NCI-H1092 treated with DMSO at 0.1 percent for 48 hours (cell line): ENCODE data around the gene PRPF19.

ENCODE experiments used
- DNase-seq: peaks from one replicate; lab custom pipeline; 2025; lab: John Stamatoyannopoulos, UW

The PRPF19 gene

DNA sequence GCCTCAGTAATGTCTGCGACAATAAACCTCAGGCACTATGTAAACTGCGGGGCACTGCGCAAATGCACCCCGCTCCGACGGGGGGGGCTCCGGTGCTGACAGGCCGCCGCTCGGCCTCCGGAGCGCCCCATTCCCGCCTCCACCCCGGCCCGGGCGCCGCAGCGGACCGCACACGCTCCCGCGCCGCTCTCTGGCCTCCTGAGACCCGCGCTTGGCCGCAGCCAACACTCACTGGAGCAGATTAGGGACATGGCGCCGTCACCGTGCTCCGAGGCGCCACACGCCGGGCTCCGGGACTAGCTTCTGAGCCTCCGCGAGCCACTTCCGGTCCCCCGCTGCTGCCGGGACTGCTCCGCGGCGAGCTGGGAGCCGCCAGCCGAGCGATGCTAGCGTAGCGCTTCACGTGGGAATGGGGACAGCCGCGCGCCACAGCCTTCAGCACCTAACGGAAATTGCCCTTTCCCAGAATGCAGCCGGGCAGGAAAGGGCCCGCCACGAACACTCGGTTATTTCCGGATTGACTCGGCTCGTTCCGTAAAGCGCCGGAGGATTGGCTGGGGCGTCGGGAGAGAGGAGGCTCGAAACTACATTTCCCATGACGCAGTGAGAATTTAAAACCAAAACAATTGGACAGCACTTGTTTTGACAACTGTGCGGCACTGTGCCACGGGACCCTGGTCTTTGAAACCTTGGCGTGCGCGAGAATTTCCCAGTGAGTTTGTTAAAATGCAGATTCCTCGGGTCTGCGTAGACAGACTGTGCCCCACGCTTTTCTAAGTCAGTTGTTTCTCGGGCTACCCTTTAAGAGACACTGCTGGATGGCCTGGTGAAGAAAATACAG is at the start of gene PRPF19:
Gene PRPF19, minus strand, starts transcription at position 454 of the 841 bp plus-strand sequence. Its CDS starts 203 bp downstream, at position 251.
- DNase-seq = peak; percentile 97

DNA sequence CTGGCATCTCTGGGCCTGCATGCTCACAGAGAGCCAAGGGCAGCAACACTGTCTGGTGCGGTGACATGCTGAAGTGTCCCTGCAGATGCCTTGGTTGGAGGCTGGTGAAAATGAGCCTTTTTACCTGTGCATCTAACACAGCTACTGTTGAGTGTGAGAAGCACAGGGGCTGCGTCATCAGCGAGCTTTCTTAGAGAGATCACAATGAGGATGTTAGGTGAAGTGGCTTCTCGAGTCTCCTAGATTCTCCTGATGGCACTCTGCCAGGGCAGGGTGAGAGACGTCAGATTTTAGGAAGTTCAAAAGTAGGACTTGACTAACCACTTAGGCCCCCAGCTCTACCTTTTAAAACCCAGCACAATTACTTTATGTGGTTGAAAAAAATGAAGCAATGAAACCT is 49.2 kb upstream of the PRPF19 start:
- DNase-seq = no peak

DNA sequence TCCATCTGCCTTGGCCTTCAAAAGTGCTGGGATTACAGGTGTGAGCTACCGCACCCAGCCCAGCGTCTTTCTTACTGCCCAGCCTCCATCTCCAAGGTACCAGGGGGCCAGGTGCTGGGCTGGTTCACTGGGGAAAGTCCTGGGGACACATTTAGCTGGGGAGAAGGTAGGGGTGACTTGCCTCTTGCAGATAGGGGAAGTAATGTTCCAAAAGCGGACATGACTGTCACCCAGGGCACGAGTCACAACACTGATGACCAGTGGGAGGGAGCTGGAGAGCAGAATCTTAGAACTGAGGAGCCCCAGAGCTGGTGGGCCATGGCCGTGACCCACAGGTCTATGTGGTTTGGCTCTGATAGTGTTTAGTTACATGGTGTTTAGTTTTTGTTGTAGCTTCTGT is 48.0 kb upstream of the PRPF19 start:
- DNase-seq = no peak

DNA sequence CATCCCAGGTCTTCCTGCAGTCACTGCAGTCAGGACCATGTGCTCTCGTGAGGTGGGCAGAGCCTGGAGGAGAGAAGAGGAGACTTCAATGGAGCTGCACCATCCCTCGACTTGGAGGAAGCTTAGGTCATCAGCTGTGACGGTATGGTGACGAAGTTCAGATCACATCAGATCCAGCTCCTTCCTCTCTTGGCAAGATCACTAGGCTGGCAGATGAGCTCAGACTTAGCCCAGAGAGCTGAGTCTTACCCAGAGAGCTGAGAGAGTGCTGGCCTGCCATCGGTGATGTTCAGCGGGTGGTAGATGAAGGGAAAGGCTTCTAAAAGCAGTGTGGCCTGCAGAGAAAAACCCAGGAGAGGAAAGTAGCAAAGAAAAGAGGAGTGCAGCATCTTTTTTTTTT is 47.4 kb upstream of the PRPF19 start:
- DNase-seq = no peak

DNA sequence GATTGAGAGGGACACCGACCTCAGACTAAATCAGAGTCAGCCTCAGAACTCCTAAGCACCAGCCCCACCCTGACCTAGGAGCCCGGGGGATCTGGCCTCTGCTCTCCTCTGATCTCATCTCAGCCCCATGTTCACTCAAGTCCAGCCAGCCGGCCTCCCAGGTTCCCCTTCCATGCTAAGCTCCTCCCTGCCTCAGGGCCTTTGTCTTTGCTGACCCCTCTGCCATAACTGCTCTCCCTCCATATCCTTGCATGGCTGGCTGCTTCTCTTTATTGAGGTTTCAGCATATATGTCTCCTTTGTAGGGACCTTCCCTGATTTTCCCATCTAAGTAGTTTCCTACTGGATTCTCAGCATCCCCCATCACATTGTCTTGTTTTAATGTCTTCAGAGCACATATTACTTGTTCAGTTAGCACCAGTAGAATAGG is 46.4 kb upstream of the PRPF19 start:
- no peak for DNase-seq

DNA sequence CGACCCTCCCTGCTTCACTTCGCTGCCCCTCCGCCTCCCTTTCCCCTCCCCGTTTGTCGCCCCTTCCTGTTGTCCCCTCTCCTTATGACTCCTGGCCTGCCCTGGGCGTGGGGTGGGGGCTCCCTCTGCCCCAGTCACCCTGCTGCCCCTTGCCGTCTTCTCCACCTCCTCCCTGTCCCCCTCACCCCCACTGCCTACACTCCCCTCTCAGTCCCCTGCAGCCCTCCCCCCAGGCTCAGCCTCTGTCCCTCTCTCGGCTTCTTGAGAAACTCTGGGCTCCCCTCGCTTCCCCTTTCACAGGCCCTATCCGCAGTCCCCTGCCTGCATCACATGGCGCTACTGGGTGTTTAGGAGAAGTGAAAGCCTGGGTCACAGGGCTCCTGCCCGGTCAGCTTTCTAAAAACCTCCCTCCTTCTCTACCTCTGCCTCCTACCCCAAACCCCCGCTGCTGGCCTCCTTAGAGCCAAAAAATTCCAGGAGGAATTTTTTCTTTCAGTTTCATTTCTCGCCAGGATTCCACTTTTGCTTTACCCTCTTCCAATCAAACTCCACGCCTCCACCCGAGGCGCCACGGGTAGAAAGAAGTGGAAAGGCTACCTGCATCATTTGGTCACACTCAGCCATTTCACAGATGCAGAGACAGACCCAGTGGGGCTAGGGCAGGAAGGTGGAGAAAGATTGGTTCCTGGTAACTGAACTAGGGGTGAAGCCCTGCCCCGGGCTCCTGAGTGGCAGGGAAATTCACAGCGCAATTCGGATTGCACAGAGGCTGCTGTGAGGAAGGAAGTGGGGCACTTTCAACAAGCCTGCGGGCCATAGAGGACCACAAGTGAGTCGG is 45.7 kb upstream of the PRPF19 start, which contains the start of gene SLC15A3:
Gene SLC15A3, minus strand, starts transcription at position 273 of the 838 bp plus-strand sequence. CDS start 625 bp downstream, outside the sequence.
- no peak for DNase-seq

DNA sequence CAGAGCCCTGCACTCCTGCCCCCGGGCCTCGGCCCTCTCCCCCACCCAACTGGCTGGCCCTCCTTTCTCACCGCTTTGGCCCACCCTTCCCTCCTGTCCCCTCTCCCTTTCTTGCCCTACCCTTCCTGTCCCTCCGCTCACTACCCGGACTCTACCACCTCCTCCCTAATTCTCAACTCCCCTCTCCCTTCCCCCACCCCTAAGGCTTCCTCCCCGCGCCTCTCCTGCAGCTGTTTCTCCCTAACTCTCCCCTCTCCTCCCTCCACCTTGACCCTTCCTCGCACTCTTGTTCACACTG is 45.2 kb upstream of the PRPF19 start:
- no peak for DNase-seq

DNA sequence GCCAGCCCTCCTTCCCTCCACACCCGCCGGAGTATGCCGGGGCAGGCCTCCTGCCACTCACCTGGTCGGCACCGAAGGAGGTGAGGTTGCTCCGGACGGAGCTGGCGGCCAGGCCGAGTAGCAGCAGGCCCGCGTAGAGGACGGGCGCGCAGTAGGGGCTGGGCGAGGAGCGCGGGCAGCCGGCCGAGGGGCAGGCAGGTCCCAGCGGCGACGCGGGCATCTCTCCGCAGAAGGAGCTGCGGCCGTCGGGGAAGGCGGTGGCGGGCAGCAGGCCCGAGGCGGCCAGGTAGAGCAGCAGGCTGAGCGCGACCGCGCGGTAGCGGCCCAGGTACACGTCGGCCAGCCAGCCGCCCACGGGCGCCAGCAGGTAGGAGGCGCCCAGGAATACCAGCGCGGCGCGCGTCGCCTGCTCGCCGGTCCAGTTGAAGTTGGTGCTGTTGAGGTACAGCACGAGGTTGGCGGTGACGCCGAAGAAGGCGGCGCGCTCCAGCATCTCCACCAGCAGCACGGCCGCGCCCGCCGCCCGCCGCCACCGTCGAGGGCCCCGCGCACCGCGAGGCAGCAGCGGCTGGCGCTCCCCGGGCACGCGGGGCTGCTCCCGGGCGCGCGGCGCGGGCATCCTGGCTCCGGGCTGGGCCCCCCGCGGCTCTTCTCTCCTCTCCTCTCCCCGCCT is 44.7 kb upstream of the PRPF19 start:
- DNase-seq = no peak

DNA sequence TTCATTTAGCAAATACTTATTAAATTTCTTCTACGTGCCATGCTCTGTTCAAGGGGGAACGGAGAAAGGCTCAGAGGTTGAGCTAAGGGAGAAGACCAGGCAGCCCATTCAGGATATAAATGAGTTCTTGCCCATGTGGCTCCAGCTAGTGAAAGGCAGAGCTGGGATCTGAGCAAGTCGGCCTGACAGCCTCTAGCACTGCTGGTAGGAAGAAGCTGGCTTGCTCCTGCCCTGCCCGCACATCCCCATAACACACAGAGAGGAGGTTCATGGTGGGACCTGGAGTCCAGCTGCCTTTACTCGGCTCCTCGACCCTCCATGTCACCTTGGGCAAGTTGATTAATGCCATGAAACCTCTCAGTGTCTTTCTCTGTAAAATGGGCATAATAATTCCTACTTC is 43.6 kb upstream of the PRPF19 start:
- DNase-seq = no peak

DNA sequence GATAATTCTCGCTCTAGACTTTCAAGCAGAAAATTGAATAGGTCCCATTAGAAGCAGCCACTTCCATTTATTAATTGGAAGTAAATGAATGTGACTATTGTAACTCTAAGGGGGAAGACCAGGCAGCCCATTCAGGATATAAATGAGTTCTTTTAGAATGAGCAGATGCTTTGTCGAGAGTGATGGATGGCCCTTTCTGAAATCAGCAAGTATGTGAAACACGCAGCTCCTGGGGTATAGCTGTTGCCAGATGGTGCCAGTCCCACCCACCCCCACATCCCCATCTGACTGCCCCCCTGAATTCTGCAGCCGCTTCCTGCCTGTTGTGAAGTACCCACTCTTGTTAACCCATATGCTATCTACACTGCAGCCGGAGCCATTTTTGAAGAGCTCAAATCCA is 41.9 kb upstream of the PRPF19 start:
- DNase-seq = no peak

DNA sequence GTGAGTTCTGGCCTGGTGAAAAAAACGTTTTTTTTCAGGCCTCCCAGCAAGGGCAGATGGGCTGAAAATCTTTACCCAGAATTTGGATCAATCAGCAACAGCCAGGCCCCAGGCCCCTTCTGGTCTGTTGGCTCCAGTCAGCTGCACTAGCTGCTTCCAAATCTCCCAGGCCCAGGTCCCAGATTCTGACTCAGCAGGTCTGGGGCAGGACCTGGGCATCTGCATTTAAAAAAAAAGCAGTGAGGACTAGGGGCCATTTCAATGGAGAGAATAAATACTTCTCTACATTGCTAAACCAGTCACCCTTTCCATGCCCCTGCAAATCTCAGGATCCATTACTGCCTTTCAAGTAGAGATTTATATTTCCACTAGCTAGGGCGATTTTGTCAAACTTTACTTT is 41.3 kb upstream of the PRPF19 start:
- DNase-seq = no peak

DNA sequence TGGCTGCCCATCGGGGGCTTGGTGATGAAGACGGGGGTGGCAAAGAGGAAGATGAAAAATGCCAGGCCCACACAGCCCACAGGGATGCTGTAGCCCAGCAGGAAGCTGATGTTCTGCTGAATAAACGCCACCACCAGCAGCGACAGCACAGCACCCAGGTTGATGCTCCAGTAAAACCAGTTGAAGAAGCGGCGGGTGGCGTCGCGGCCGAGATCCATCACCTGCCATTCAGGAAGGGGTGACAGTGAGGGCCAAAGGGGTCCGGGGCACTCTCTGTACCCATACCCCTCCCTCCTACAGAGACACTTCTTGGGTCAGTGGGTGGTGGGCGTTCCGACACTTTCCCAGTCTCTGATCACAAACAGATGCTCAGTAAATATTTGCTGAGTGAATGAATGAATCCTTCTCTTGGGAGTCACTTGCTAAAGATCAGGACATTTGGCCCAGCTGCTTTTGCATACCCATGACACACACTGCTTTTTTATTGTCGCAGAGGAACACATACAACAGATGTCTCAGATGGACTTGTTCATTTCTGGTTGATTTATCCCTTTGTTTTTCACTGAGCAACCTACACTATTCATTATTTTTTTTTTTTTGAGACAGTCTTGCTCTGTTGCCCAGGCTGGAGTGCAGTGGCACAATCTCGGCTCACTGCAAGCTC is 40.3 kb upstream of the PRPF19 start:
- no peak for DNase-seq

DNA sequence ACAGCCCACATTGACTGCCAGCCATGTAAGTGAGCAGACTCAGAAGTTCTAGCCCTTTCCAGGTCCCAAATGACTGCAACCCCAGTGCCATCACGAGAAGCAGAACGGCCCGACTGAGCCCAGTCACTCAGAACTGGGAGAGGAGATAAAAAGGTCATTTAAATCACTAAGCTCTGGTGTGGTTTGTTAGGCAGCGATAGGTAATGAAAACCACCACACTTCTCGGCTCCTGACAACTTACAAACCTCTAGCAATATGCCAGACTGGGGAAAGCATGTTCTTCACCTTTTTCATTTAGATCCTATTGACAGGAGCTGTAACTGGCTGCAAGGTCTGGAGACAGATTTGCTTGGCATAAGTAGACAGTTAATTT is 38.9 kb upstream of the PRPF19 start:
- DNase-seq = no peak

DNA sequence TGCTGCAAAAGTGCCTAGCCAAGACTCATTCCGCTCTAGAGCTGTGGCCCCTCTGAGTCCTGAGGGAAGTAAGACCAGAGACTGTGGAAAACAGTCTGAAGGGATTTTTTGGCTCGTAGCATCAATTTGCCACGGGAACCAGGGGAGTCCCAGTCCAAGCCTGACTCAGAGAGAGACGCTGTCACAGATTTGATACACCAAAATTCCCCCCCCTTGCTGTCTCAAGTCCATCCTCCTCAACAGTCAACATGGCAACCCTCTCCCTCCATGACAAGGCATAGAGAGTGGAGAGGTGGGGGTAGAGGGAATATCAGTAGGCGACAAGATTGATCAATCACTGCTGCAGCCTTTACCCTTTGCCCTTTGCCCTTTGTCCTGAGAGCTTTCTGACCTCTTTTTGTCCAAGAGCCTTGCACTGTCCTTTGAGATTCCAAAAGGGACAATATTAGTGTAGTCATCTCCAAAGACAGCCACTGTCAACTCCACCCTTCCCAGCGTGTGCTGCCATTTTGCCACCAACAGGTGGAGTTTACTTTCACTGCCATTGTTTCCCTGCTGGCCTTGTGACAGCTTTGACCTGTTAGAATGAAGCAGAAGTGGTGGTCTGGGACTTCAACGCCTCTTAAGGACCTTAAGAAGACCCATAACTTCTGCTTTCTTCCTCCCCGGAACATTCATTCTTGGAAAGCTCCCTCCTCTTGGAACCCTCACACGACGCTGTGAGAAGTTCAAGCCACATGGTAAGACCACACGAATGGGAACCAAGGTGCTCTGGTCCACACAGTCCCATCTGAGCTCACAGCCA is 38.3 kb upstream of the PRPF19 start:
- DNase-seq = no peak

DNA sequence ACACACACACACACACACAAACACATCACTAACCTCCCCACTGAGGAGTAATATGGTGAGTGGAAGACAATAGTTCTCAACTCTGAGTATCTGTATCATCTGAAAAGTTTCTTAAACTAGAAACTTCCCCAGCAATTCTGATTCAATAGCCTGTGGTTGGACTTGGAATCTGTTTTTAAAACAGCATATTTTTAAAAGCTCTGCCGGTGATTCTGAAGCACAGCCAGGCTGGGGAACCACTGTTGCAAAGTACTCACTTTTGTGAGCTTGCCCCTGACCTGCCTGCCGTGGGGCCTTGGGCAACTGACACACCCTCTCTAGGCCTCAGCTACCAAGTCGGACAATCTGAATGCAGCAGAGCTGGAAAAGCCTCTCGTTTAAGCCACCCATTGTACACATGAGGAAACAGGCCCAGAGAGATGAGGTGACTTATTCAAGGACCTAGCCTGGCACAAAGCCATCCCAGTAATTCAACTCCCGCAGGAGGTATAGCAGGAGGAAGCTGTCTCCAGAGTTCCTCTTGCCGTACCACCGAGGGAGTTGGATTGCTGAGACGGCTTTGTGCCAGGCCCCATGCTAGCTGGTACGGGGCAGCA is 36.7 kb upstream of the PRPF19 start:
- DNase-seq = peak; percentile 76

DNA sequence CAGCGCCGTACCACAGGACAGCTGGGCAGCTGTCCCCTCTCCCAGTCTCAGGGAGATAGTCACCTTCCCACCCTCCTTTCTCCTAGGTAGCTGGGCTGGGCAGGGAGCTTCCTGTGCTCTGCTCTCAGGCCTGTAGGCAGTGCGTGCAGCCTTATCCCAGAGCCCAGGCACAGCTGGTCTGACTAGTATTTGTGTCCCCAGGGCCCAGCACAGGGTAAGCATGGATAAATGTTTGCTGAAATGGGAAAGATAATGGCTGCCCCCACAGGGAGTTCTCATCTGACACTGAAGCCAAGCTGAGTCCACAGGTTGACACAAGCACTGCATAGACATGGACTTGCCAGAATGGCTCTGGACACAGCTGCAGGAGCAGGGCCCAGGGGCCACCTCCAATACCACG is 35.8 kb upstream of the PRPF19 start:
- peak; percentile 36 for DNase-seq

DNA sequence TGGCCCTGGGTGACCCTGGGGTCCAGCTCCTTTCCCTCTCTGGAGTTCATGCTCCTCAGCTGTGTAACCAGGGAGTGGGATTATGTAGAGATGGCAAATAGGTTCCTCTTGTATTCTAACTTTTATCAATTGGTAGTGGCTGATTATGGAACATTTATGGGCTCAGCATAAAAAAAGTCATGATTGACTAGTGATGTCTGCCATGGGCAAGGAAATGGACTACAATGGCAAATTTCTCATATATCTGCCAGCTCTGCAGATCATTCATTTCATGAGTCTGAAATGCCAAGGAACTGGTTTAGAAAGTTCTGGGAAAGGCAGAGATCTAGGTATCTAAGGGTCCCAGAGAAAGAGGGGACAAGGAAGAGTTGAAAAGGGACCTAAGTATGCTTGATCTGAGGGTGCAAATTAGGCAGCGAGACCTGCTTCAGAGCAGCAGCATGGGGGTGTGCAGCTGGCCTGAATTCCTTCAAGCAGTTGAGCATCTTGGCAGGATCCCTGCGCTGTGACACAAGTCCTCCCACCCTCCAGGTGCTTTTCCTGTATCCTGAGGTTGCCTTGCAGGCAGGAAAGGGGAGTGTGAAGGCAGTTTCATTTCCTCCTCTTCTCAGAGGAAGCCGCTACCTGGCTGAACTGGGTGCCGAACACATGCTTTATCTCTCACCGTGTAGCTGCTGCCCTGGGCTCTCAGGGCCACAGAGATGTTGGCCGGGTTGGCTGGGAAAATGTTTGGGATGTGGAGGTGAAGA is 35.2 kb upstream of the PRPF19 start:
- no peak for DNase-seq

DNA sequence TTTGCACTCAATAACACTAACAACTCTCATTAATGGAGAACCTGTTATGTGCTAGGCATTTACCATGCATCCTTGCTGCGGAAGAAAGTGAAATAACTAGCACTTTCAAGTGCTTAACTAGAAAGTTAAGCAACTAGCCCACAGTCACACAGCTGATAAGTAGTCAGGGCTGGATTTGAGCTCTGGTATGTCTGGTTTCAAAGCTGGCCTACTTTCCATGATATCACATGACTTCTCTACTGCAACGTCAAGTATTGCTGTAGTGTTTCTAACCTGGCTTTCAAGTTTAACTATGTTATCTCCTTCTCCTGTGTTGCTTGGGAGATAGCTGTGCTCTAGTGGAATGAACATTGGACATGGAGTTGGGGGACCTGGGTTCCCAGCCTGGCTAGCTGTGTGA is 33.5 kb upstream of the PRPF19 start:
- DNase-seq = no peak

DNA sequence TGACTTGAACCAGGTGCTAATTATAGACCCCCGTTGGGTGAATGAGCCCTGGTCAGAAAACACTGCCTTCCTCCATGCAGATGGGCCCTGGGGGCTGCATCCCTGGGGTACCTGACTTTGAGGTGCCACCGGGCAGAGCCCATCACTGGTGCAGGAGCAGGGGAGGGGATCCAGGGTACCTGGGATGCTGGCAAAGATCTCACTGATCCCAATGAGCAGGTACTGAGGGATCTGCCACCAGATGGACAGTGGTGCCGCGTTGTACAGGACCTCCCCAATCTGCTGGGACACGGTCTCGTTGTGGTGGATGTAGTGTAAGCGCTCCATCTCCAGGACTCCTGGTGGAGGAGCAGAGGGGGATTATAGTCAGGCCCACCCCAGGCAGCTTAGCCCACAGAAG is 32.9 kb upstream of the PRPF19 start:
- no peak for DNase-seq

DNA sequence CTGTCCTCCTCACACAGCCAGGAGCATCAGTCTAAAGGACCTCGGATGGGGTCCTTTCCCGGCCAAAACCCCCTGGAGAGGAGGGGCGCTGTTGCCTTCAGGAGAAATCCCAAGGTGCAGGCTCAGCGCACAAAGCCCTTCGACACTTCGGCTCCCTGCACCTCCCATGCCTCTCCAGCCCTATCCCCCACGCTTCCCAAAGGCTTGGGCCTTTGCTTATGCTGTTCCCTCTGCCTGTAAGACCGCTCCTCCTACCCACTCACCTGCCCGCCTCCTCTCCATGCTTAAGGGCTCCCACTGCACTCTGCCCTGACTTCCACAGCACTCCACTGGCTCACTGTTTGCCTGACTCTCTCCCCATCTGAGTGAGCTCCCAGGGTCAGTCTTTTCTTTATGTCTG is 32.1 kb upstream of the PRPF19 start:
- no peak for DNase-seq
